Measurements from ENCODE around the gene NPB. TPM values are rescaled to one million over a fixed set of nuclear protein-coding genes. Genes with fewer than 3 reads are reported as not detected.

Gene NPB
- total RNA-seq, 2 experiments from 2014 or later: 0.20 TPM; not detected in 1

- peaks cover 49% of the 10 kb centered on the region for H3K36me3 ChIP-seq (ENCODE audit: insufficient read depth, low read length)
These were observed 8.2 kb downstream of the NPB start for GRCh38 chr17:81909966-81910839.

DNA sequence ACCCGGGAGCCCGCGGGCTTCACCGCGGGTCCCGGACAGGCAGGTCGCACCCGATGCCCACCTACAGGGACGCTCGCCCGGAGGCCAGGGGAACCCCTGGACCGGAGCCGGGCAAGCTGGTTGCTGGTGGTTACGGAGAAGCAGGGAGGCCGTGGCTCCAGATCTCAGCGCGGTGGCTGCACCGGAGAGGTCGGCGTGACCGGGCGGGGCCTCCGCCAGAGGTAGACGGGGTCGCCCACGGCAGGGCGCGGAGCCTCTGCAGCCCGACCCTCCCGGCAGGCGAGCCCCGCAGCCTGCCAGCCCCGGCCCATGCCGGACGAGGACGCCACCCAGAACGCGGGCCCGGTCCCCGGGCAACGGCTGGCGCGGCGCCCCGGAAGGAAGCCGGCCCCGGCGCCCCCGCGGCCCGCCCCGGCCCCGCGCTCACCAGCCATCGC is 8.8 kb downstream of the NPB start:
- Mint-ChIP-seq H3K27me3 (no peaks in the 10 kb centered on the region), H3K4me3 (peak overlapping the region; percentile 92), H3K9me3 (no peaks in the 10 kb centered on the region), H3K4me1 (ENCODE audit: low read depth) (peaks cover 7% of the 10 kb centered on the region), H3K27ac (peak overlapping the region; percentile 73), H3K36me3 (ENCODE audit: low read depth) (peaks cover 37% of the 10 kb centered on the region)
- TF ChIP-seq CTCF (IDR thresholded peaks at IDR 0.05): no peak
- ATAC-seq (ENCODE audit: poor library complexity) (no peak), DNase-seq (no peak)
- H3K27me3 ChIP-seq (ENCODE audit: control insufficient read depth in 1 of 2, insufficient read depth in 2 of 2, low read length in 2 of 2): no peaks in the 10 kb centered on the region
- POLR2A ChIA-PET: interaction anchor here (0.6 to 3.6 kb wide), 4 partner anchors 17 to 50 kb away, joined by 3 to 13 read pairs (median 5); partner anchors contain the start of genes ARHGDIA, MAFG and P4HB
- H3K4me1 ChIP-seq (ENCODE audit: insufficient read depth, low read length): peaks cover 29% of the 10 kb centered on the region
- no peaks in the 10 kb centered on the region for H3K9me3 ChIP-seq (ENCODE audit: control insufficient read depth in 1 of 2, insufficient read depth in 1 of 2, low read length in 2 of 2)
- peak overlapping the region; percentile 72 for H3K4me3 ChIP-seq (ENCODE audit: low read length)
- CTCF ChIA-PET: interaction anchor here (1.5 kb wide), 1 partner anchor 15 kb away, joined by 3 read pairs; no protein-coding TSS in a partner anchor
- intact Hi-C loops (cut with DNase I, micrococcal nuclease): loop anchor here (1.0 to 2.0 kb wide), 4 partner anchors 16 to 51 kb away; partner anchors contain the start of genes ALYREF (in 2 of the 2), ANAPC11 (in 2 of the 2), MAFG (in 1 of the 2) and P4HB (in 1 of the 2)
- H3K27ac ChIP-seq (ENCODE audit: low read depth in 1 of 2, low read length in 2 of 2): no peak overlapping the region
- peaks cover 50% of the 10 kb centered on the region for H3K36me3 ChIP-seq (ENCODE audit: insufficient read depth, low read length)

More at GRCh38 chr17:81909966-81910839, 8.2 kb downstream of the NPB start:
- ChIA-PET CTCF (no interaction called here), POLR2A (interaction anchor here (0.6 to 3.6 kb wide), 4 partner anchors 18 to 50 kb away, joined by 3 to 13 read pairs (median 4); partner anchors contain the start of genes ANAPC11, ARHGDIA and P4HB)
- H3K27me3 ChIP-seq (ENCODE audit: control insufficient read depth in 1 of 2, insufficient read depth in 2 of 2, low read length in 2 of 2): no peaks in the 10 kb centered on the region
- no peak for ATAC-seq (ENCODE audit: poor library complexity)
- H3K4me3 ChIP-seq (ENCODE audit: low read length): peak overlapping the region; percentile 72
- no peaks in the 10 kb centered on the region for H3K9me3 ChIP-seq (ENCODE audit: control insufficient read depth in 1 of 2, insufficient read depth in 1 of 2, low read length in 2 of 2)
- peak overlapping the region; percentile 73 for H3K27ac Mint-ChIP-seq
- intact Hi-C loops (cut with DNase I, micrococcal nuclease): loop anchor here (2.0 kb wide), 2 partner anchors 17 to 19 kb away; partner anchors contain the start of genes ALYREF (in 1 of the 2), ANAPC11 (in 1 of the 2) and MAFG (in 1 of the 2)
- H3K27me3 Mint-ChIP-seq: no peaks in the 10 kb centered on the region
- peaks cover 32% of the 10 kb centered on the region for H3K36me3 Mint-ChIP-seq (ENCODE audit: low read depth)
- no peaks in the 10 kb centered on the region for H3K9me3 Mint-ChIP-seq
- DNase-seq: no peak
- peaks cover 4% of the 10 kb centered on the region for H3K4me1 Mint-ChIP-seq (ENCODE audit: low read depth)
- H3K27ac ChIP-seq (ENCODE audit: low read depth in 1 of 2, low read length in 2 of 2): no peak overlapping the region
- H3K4me1 ChIP-seq (ENCODE audit: insufficient read depth, low read length): peaks cover 24% of the 10 kb centered on the region
- no peak for TF ChIP-seq CTCF (IDR thresholded peaks at IDR 0.05)
- peak overlapping the region; percentile 92 for H3K4me3 Mint-ChIP-seq

GRCh38 chr17:81911277-81911961 is 9.4 kb downstream of the NPB start, which contains the start of gene PCYT2:
PCYT2 (minus strand) TSS chr17:81911399; CDS start chr17:81911355, 44 bp downstream.
- H3K36me3 ChIP-seq (ENCODE audit: insufficient read depth, low read length): peaks cover 52% of the 10 kb centered on the region

More at GRCh38 chr17:81911277-81911961, 9.4 kb downstream of the NPB start, which contains the start of gene PCYT2:
- Mint-ChIP-seq H3K9me3 (no peaks in the 10 kb centered on the region), H3K27me3 (no peaks in the 10 kb centered on the region), H3K36me3 (ENCODE audit: low read depth) (peaks cover 42% of the 10 kb centered on the region), H3K27ac (peak within 1 kb of the TSS; percentile 73), H3K4me3 (peak within 1 kb of the TSS; percentile 92), H3K4me1 (ENCODE audit: low read depth) (peaks cover 11% of the 10 kb centered on the region)
- ChIA-PET POLR2A (interaction anchor here (0.6 to 3.6 kb wide), 4 partner anchors 16 to 51 kb away, joined by 3 to 13 read pairs (median 5); partner anchors contain the start of genes ARHGDIA, MAFG and P4HB), CTCF (interaction anchor here (1.1 to 1.5 kb wide), 2 partner anchors 15 to 18 kb away, joined by 3 read pairs; no protein-coding TSS in a partner anchor)
- Histone ChIP-seq H3K9me3 (ENCODE audit: control insufficient read depth in 1 of 2, insufficient read depth in 1 of 2, low read length in 2 of 2) (no peaks in the 10 kb centered on the region), H3K4me3 (ENCODE audit: low read length) (peak within 1 kb of the TSS; percentile 72), H3K4me1 (ENCODE audit: insufficient read depth, low read length) (peaks cover 33% of the 10 kb centered on the region), H3K27ac (ENCODE audit: low read depth in 1 of 2, low read length in 2 of 2) (peak within 1 kb of the TSS in 1 of 2 donors; percentile 29), H3K27me3 (ENCODE audit: control insufficient read depth in 1 of 2, insufficient read depth in 2 of 2, low read length in 2 of 2) (no peaks in the 10 kb centered on the region)
- peak; percentile 97 for ATAC-seq (ENCODE audit: poor library complexity)
- peak; percentile 89 to 97 (median 93) for DNase-seq
- intact Hi-C loops (cut with DNase I, micrococcal nuclease): loop anchor here (1.0 to 2.0 kb wide), 4 partner anchors 15 to 51 kb away; partner anchors contain the start of genes ALYREF (in 2 of the 2), ANAPC11 (in 2 of the 2), MAFG (in 1 of the 2) and P4HB (in 1 of the 2)
- TF ChIP-seq CTCF (IDR thresholded peaks at IDR 0.05): no peak
